ENCODE data around the gene TTC13. TPM values are rescaled to one million over a fixed set of nuclear protein-coding genes. Genes with fewer than 3 reads are reported as not detected.

TTC13 gene
- total and polyA plus RNA-seq, 10 donors: 16.2 to 86.6 (median 38.8) TPM

- Histone ChIP-seq H3K27me3 (replicated peaks in 1 of 7) (no peaks in the 10 kb centered on the region), H3K4me1 (peaks cover 0 to 16% (median 3%) of the 10 kb centered on the region in 6 donors), H3K4me3 (no peak overlapping the region), H3K9me3 (no peaks in the 10 kb centered on the region), H3K27ac (no peak overlapping the region), H3K36me3 (peaks cover 0 to 77% (median 14%) of the 10 kb centered on the region in 6 donors)
- no peak for DNase-seq
- WGBS, 5 donors: 64 to 84% (median 76%) methylated on average over 1 of the region's 1 CpG
- intact Hi-C loops (cut with DNase I; ENCODE audit: low total_unique reads): no loop called here
- TF ChIP-seq POLR2AphosphoS5 (IDR thresholded peaks at IDR 0.05) (no peak), CTCF (IDR thresholded peaks at IDR 0.05 in 8 of 11, conservative IDR thresholded peaks at IDR 0.05 in 3 of 11) (no peak), POLR2A (IDR thresholded peaks at IDR 0.05) (no peak)
Observed at GRCh38 chr1:230948301-230948700, 30.4 kb downstream of the TTC13 start.

- WGBS, 5 donors: 97 to 100% (median 98%) methylated on average over 2 of the region's 2 CpGs
- no peak overlapping the region for H3K27ac ChIP-seq
- H3K27me3 ChIP-seq (replicated peaks in 1 of 7): no peaks in the 10 kb centered on the region
- no peak for TF ChIP-seq POLR2AphosphoS5 (IDR thresholded peaks at IDR 0.05)
- no peak for TF ChIP-seq POLR2A (IDR thresholded peaks at IDR 0.05)
- no peak for TF ChIP-seq CTCF (IDR thresholded peaks at IDR 0.05 in 8 of 11, conservative IDR thresholded peaks at IDR 0.05 in 3 of 11)
- no peak for DNase-seq
- no peaks in the 10 kb centered on the region for H3K9me3 ChIP-seq
- no peak overlapping the region for H3K4me3 ChIP-seq
- intact Hi-C loops (cut with DNase I; ENCODE audit: low total_unique reads): no loop called here
- peaks cover 0 to 77% (median 15%) of the 10 kb centered on the region in 6 donors for H3K36me3 ChIP-seq
- H3K4me1 ChIP-seq: peaks cover 0 to 13% (median 0%) of the 10 kb centered on the region in 6 donors
Observed at GRCh38 chr1:230943048-230943593, 35.5 kb downstream of the TTC13 start.

GRCh38 chr1:230940848-230941247 lies 37.8 kb downstream of the TTC13 start:
- H3K36me3 ChIP-seq: peaks cover 0 to 80% (median 17%) of the 10 kb centered on the region in 6 donors
- no peak overlapping the region for H3K4me3 ChIP-seq
- intact Hi-C loops (cut with DNase I; ENCODE audit: low total_unique reads): no loop called here
- TF ChIP-seq POLR2A (IDR thresholded peaks at IDR 0.05) (no peak), CTCF (IDR thresholded peaks at IDR 0.05 in 8 of 11, conservative IDR thresholded peaks at IDR 0.05 in 3 of 11) (no peak), POLR2AphosphoS5 (IDR thresholded peaks at IDR 0.05) (no peak)
- DNase-seq: no peak
- no peaks in the 10 kb centered on the region for H3K9me3 ChIP-seq
- H3K27ac ChIP-seq: peak overlapping the region in 3 of 8 donors; percentile 2 to 28 (median 18)
- no peaks in the 10 kb centered on the region for H3K27me3 ChIP-seq (replicated peaks in 1 of 7)
- WGBS, 5 donors: 81 to 93% (median 88%) methylated on average over 1 of the region's 1 CpG
- peaks cover 0 to 10% (median 0%) of the 10 kb centered on the region in 6 donors for H3K4me1 ChIP-seq

- H3K27ac ChIP-seq: peak overlapping the region in 3 of 8 donors; percentile 2 to 28 (median 17)
- 84 to 92% (median 88%) methylated on average over 4 of the region's 4 CpGs for WGBS, 5 donors
- peaks cover 0 to 80% (median 15%) of the 10 kb centered on the region in 6 donors for H3K36me3 ChIP-seq
- H3K4me1 ChIP-seq: peaks cover 0 to 10% (median 0%) of the 10 kb centered on the region in 6 donors
- no peak overlapping the region for H3K4me3 ChIP-seq
- intact Hi-C loops (cut with DNase I; ENCODE audit: low total_unique reads): no loop called here
- H3K27me3 ChIP-seq (replicated peaks in 1 of 7): no peaks in the 10 kb centered on the region
- TF ChIP-seq CTCF (IDR thresholded peaks at IDR 0.05 in 8 of 11, conservative IDR thresholded peaks at IDR 0.05 in 3 of 11): no peak
- no peak for TF ChIP-seq POLR2AphosphoS5 (IDR thresholded peaks at IDR 0.05)
- TF ChIP-seq POLR2A (IDR thresholded peaks at IDR 0.05): no peak
- no peaks in the 10 kb centered on the region for H3K9me3 ChIP-seq
- DNase-seq: no peak
Observed at GRCh38 chr1:230939806-230940489, 38.7 kb downstream of the TTC13 start.

Measured in spleen (tissue), 11 donors.